ENCODE data around the gene WWC1.

The WWC1 gene

GRCh38 chr5:168455201-168455600, 163.8 kb downstream of the WWC1 start:
- DNase-seq: no peak

DNA sequence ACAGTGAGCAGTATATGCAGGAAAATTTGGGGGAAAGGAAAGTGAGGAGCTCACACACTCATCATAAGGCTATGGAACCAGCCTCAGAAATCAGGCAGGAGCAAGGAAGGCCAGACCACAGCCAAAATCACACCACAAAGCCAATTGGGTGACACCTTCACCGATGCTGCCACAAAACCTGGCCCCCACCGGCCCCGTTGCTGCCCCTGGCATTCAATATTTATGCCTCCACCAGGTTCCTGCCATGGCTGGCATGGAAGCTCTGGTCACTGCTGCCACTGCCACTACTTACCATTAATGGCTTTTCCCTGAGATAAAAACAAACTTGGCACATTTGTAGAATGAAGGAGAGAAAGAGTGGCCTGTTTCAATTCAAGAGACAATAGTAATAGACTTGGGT, 166.1 kb downstream of the WWC1 start:
- DNase-seq: no peak

DNA sequence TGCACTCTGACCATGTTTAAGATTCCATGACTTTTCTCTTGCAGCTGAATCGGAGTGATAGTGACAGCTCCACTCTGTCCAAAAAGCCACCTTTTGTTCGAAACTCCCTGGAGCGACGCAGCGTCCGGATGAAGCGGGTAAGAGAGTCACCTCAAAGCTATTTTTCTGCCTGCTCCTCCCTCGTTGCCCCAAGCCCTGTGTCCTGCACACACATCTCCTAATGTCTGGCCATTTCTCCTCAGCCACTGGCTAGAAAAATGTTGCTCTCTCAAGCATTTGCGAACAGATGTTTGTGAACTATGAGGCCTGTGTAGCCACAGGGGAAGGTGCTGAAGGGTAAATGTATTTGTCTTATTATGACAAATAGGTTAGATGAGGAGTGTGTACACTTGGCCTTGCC, 169.2 kb downstream of the WWC1 start:
- no peak for DNase-seq

DNA sequence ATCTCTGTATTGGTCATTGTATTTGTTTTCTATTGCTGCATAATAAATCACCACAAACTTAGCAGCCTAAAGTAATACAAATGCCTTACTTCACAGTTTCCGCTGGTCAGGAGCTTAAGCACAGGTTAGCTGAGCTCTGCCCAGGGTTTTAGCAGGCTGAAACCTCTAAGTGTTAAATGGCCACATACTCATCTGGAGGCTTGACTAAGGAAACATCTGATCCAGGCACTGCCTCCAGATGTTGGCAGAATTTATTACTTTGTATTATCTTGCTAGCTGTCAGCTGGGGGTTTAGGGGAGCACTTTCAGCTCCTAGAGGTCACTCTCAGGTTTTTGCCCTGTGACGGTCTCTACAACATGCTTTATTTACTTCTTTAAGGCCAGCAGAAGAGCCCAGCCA, 171.6 kb downstream of the WWC1 start:
- no peak for DNase-seq

- no peak for DNase-seq
Measured at GRCh38 chr5:168464214-168464613, 172.8 kb downstream of the WWC1 start.

DNA sequence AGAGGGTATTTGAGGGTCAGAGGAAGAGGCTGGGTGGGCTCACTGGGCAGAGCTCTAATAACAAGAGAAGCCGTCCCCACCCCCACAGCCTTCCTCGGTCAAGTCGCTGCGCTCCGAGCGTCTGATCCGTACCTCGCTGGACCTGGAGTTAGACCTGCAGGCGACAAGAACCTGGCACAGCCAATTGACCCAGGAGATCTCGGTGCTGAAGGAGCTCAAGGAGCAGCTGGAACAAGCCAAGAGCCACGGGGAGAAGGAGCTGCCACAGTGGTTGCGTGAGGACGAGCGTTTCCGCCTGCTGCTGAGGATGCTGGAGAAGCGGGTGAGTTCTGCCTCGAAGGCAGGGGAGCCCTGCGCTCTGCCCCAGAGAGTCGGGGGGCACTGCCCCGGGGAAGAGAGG, 173.2 kb downstream of the WWC1 start:
- DNase-seq: no peak

DNA sequence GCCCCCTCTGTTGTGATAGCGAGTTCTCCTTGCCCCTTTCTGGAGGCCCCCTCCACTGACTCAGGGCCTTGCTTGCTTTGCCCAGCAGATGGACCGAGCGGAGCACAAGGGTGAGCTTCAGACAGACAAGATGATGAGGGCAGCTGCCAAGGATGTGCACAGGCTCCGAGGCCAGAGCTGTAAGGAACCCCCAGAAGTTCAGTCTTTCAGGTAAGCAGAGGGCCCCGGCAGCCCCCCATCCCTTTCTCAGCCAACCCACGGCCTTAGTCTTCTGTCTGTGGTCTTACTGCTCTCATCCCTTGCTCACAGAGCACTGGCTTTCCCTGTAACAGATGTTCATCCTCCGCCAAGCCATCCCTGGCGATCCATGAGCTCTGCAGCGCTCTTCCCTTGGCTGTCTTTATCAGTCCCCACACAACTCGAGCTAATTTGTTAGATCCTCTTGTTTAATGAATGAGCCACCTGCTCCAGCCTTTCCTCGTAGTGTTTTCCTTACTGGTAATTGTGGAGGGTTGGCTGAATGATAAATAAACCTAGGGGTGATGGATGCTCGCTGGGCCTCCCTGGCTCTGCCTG, 176.4 kb downstream of the WWC1 start:
- no peak for DNase-seq

- no peak for DNase-seq
Measured at GRCh38 chr5:168468836-168469235, 177.4 kb downstream of the WWC1 start.

GRCh38 chr5:168469816-168470215, 178.4 kb downstream of the WWC1 start:
- DNase-seq: no peak

- DNase-seq: no peak
Measured at GRCh38 chr5:168471785-168472184, 180.3 kb downstream of the WWC1 start.

GRCh38 chr5:168472329-168472728, 180.9 kb downstream of the WWC1 start:
- no peak for DNase-seq

- DNase-seq: no peak
Measured at GRCh38 chr5:168474319-168474718, 182.9 kb downstream of the WWC1 start.

DNA sequence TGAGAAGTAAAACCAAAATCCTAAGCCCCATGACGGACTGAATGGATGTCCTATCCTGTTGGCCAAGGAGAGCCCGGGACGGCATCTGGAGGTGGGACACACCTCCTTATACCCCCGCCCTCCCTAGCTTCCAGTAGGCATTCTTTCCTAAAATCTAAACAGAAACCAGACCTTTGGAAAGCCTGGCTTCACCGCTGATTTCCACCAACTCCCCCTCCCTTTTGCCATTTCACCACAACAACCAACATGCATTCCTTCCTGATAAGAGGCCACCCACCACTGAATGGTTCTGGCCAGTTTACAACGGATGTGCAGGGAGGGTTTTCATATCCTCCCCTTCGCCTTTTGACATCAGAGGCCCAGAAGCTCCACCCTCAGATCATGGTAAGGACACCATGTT, 185.6 kb downstream of the WWC1 start:
- DNase-seq: no peak

DNA sequence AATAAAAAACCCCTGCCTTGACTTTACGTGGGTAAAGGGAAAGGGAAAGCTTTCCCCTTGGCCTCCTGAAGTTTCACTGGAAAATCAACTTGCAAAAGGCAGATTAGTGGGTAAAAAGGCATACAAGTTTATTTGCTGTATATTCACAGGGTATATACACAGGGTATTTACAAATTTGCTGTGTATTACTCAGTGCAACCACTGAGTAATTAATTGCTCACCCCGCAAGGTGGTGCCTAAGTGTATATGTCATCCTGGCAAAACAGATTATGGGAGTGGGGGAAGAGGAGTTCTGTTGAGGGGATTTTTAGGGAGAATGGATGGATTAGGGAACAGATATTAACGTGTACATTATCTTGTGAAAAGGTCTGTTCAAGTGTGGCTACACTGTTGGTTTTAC, 187.7 kb downstream of the WWC1 start:
- no peak for DNase-seq

DNA sequence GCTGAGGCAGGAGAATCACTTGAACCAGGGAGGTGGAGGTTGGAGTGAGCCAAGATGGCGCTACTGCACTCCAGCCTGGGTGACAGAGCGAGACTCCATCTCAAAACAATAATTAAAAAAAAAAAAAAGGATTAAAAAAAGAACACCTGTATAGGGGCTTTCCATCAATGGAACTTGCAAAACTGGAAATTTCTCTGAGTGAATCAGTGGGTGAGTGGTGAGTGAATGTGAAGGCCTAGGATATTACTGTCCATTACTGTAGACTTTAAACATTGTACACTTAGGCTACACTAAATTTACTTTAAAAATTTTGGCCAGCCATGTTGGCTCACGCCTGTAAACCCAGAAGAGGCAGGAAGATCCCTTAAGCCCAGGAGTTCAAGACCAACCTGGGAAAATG, 189.2 kb downstream of the WWC1 start:
- no peak for DNase-seq

- DNase-seq: no peak
Measured at GRCh38 chr5:168481330-168481788, 189.9 kb downstream of the WWC1 start.

DNA sequence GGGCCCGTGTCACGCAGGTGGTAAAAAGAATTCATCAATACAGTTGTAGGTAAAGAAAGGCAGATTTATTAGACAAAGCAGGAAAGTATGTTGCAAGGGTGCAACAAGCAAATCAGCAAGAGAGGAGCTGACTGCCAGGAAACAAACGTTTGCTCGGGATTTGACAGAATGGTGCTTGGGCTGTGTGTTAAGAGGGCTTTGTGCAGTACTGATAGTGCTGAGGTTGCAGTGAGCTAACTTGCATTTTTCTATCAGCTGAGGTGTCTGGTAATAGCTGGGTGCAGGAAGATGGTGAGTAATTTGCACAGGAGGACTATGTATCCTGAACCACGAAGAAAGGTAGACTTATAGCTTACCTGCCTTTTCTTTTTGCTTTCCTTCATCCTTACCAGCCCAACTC, 190.9 kb downstream of the WWC1 start:
- no peak for DNase-seq

- peak; percentile 75 to 78 for DNase-seq
Measured at GRCh38 chr5:168486136-168486879, 194.9 kb downstream of the WWC1 start, which contains the start of gene RARS1. Gene RARS1 (plus strand): TSS chr5:168486471. CDS start chr5:168486499, 28 bp downstream.

GRCh38 chr5:168489059-168489458, 197.6 kb downstream of the WWC1 start:
- no peak for DNase-seq

DNA sequence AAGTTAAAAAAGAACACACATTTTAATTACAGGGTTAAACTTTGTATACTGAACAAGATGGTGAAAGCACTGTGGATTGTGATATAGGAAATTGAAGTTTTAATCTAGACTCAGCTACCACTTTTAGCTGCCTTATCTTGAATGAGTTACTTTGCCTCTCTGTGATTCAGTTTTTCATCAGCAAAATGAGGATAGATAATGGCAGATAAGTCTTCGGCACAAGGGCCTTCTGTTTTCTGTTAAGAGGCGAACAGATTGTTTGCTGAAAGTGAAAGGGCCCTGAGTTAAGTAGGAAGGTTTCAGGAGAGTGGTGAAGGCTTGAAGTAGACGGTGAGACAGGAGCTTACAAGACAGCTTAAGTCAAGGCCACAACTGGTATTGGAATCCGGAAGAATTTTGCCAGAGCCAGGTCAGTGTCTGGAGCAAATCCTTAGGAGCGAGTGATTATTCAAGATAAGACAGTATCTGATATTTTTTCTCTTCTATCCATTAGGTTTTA, 202.7 kb downstream of the WWC1 start:
- no peak for DNase-seq

DNA sequence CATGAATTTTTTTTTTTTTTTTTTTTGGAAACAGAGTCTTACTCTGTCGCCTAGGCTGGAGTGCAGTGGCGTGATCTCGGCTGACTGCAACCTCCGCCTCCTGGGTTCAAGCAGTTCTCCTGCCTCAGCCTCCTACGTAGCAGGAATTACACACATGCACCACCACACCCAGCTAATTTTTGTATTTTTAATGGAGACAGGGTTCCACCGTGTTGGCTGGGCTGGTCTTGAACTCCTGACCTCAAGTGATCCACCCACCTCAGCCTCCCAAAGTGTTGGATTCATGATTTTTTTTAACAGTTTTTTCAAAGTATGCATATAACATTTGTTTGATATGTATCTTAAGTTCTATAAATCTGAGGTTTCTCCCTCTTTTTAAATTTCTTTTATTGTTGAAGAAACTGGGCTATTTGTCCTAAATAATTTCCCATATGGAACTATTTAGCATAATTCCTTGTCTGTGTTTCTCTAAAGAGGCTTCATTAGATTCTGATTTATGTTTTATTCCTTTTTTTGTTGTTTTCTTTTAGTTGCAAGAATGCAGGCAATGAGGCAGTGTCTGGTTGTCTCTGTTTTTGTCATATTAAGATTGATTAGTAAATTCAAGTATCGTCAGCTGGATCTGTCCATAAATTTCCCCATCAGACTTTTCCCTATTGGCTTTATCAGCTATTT, 211.3 kb downstream of the WWC1 start:
- DNase-seq: no peak

DNA sequence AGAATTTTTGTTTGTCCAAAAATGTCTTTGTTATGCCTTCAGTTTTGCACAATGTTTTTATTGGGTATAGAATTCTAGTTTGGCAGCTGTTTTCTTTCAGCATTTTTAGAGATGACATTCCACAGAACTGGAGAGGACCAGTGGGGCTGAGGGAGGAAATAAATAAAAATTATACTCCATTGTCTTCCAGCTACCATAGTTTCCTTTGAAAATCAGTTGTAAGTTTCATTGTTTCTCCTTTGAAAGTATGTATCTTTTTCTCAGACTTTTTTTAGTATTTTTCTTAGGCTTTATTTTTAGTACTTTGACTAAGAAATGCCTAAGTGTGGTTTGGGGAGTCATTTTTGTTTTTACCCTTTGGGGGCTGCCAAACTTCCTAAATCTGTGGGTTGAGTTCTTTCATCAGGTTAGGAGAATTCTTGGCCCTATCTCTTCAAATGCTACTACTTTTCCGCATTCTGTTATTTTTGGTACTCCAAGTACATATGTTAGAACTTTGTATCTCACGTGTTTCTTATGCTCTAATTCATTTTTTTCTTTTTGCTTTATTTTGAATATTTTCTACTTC, 222.5 kb downstream of the WWC1 start:
- DNase-seq: no peak
